Measurements from ENCODE around the gene GEMIN4. TPM values are rescaled to one million over a fixed set of nuclear protein-coding genes. Genes with fewer than 3 reads are reported as not detected.
"Not testable (repeated sequence)": the region's sequence is repeated elsewhere in the genome, so short reads cannot be mapped to it uniquely, and the experiment has no call there.

The GEMIN4 gene
- total RNA-seq, 4 donors from 2014 or later: 9.9 to 29.0 (median 15.9) TPM

DNA sequence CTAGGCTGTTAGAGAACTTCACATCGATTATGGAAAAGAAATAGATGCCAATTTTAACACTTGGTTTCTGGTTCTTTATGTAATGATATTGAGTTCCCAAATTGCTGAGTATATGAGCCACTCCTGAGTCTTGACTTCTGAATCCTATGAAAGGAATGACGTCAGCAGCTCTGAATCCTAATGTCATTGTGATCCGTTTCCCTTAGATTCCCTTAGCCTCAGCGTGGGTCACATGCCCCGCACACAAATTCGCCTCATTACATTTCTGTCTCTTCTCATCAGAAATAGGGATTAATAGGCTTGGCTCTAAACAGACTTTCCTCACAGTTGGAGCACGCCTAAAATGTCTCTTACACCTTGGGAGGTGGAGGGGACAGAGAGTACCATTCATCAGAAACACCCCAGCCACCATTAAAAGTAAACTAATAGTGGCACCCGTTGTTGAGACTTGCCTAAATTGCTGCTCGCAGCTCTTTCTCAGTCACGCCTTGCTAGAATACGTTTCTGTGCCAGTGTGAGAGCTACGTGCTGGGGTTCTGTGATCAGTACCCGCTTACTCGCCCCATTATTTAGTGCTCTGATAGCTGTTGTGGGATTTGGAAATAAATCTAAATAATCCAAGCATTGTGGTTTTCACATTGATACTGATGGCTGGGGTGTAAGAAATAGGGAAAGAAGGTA lies 37.2 kb upstream of the GEMIN4 start:
- H3K36me3 ChIP-seq: peaks cover 0 to 66% (median 20%) of the 10 kb centered on the region in 3 donors

DNA sequence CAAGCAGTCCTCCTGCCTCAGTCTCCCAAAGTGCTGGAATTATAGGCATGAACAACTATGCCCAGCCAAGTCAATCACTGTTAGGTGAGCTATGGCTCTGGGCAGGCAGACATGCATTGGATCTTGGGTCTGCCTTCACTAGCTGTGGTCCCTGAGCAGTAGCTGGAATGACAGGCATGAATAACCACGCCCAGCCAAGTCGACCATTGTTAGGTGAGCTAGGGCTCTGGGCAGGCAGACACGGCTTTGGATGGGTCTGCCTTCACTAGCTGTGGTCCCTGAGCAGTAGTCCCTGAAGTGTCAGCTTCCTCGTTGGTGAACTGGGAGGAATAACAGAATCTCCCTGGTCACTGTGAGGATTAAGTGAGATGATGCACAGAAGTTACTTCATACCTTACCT lies 36.5 kb upstream of the GEMIN4 start:
- TF ChIP-seq, protein P1, sequence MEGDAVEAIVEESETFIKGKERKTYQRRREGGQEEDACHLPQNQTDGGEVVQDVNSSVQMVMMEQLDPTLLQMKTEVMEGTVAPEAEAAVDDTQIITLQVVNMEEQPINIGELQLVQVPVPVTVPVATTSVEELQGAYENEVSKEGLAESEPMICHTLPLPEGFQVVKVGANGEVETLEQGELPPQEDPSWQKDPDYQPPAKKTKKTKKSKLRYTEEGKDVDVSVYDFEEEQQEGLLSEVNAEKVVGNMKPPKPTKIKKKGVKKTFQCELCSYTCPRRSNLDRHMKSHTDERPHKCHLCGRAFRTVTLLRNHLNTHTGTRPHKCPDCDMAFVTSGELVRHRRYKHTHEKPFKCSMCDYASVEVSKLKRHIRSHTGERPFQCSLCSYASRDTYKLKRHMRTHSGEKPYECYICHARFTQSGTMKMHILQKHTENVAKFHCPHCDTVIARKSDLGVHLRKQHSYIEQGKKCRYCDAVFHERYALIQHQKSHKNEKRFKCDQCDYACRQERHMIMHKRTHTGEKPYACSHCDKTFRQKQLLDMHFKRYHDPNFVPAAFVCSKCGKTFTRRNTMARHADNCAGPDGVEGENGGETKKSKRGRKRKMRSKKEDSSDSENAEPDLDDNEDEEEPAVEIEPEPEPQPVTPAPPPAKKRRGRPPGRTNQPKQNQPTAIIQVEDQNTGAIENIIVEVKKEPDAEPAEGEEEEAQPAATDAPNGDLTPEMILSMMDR (IDR thresholded peaks at IDR 0.05): no peak
- TF ChIP-seq POLR2A (IDR thresholded peaks at IDR 0.05) (no peak), EP300 (IDR thresholded peaks at IDR 0.05) (no peak)
- Histone ChIP-seq H3K4me1 (peaks cover 0 to 15% (median 1%) of the 10 kb centered on the region in 4 donors), H3K36me3 (peaks cover 0 to 66% (median 20%) of the 10 kb centered on the region in 3 donors), H3K9me3 (no peaks in the 10 kb centered on the region), H3K4me3 (no peak overlapping the region), H3K27me3 (no peaks in the 10 kb centered on the region), H3K27ac (no peak overlapping the region)
- WGBS, 2 donors: 90 to 91% methylated on average over 2 to 4 of the region's 4 CpGs
- no peak for DNase-seq (ENCODE audit: low spot score in 2 of 2)

More for the DNA sequence above, 37.2 kb upstream of the GEMIN4 start:
- no peaks in the 10 kb centered on the region for H3K9me3 ChIP-seq
- no peak for TF ChIP-seq EP300 (IDR thresholded peaks at IDR 0.05)
- TF ChIP-seq, protein P1 (IDR thresholded peaks at IDR 0.05): no peak
- TF ChIP-seq POLR2A (IDR thresholded peaks at IDR 0.05): no peak
- no peak overlapping the region for H3K27ac ChIP-seq
- no peaks in the 10 kb centered on the region for H3K27me3 ChIP-seq
- WGBS, 2 donors: 83 to 86% methylated on average over 14 of the region's 14 CpGs
- DNase-seq (ENCODE audit: low spot score in 2 of 2): no peak
- peaks cover 0 to 14% (median 0%) of the 10 kb centered on the region in 4 donors for H3K4me1 ChIP-seq
- no peak overlapping the region for H3K4me3 ChIP-seq

DNA sequence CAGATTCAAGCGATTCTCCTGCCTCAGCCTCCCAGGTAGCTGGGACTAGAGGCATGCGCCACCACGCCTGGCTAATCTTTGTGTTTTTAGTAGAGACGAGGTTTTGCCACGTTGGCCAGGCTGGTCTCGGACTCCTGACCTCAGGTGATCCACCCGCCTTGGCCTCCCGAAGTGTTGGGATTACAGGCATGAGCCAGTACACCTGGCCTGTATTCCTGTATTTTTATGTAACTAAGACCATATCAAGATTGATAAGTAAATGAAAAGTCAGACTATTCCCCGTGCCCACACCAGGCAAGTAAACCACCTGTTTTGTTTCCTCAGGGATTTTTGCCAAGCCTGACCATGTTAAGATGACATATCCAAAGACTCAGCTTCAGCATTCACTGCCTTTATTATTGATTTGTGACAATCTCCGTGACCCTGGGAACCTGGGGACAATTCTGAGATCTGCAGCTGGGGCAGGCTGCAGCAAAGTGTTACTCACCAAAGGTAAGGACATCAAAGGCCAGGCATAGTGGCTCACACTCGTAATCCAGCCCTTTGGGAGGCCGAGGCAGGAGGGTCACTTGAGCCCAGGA lies 35.7 kb upstream of the GEMIN4 start:
- H3K9me3 ChIP-seq: no peaks in the 10 kb centered on the region
- H3K27me3 ChIP-seq: no peaks in the 10 kb centered on the region
- no peak overlapping the region for H3K4me3 ChIP-seq
- H3K36me3 ChIP-seq: peaks cover 0 to 62% (median 20%) of the 10 kb centered on the region in 3 donors
- WGBS, 2 donors: 88 to 98% methylated on average over 10 to 12 of the region's 12 CpGs
- DNase-seq (ENCODE audit: low spot score in 2 of 2): no peak
- H3K27ac ChIP-seq: no peak overlapping the region
- peaks cover 0 to 23% (median 9%) of the 10 kb centered on the region in 4 donors for H3K4me1 ChIP-seq
- TF ChIP-seq, protein P1 (IDR thresholded peaks at IDR 0.05): no peak

DNA sequence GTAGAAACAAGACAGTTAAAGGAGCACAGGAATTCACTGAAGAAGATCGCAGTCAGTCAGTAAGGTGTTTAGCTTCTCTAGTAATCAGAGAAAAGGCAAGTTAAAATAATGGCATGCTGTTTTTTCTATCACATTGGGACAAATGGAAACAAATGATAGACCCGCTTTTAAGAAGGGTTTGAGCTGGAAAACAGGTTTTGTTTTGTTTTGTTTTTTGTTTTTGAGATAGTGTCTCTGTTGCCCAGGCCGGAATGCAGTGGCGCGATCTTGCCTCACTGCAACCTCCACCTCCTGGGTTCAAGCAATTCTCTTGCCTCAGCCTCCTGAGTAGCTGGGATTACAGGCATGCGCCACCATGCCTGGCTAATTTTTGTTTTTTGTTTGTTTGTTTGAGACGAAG lies 33.8 kb upstream of the GEMIN4 start:
- H3K27ac ChIP-seq; DNase-seq (ENCODE audit: low spot score in 2 of 2); H3K27me3 ChIP-seq; H3K4me3 ChIP-seq; H3K9me3 ChIP-seq: not testable (repeated sequence)
- peaks cover 0 to 31% (median 16%) of the 10 kb centered on the region in 4 donors for H3K4me1 ChIP-seq
- WGBS, 2 donors: 89 to 92% methylated on average over 7 of the region's 7 CpGs
- H3K36me3 ChIP-seq: peaks cover 0 to 44% (median 20%) of the 10 kb centered on the region in 3 donors

DNA sequence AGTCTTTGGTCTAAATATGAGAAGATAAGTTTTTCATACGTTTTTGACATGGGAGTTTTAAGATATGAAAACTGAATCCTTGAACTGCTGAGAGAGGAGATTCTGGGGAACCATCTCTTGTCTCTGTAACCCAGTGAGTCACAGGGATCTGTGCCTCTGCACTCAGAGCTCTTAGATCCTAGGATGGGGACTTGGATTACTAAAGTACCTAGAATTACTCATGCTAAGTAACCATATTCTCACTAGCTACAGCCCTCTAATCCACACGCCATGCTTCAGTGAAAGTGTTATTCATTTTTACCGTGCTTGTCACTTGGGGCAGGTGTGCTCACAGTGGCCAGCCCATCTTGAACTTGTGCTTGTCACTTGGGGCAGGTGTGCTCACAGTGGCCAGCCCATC lies 32.1 kb upstream of the GEMIN4 start:
- TF ChIP-seq EP300 (IDR thresholded peaks at IDR 0.05): no peak
- TF ChIP-seq POLR2A (IDR thresholded peaks at IDR 0.05): no peak
- TF ChIP-seq, protein P1 (IDR thresholded peaks at IDR 0.05): no peak
- peaks cover 0 to 34% (median 16%) of the 10 kb centered on the region in 4 donors for H3K4me1 ChIP-seq
- no peak overlapping the region for H3K27ac ChIP-seq
- peaks cover 0 to 30% (median 12%) of the 10 kb centered on the region in 3 donors for H3K36me3 ChIP-seq
- no peaks in the 10 kb centered on the region for H3K9me3 ChIP-seq
- no peak overlapping the region for H3K4me3 ChIP-seq
- 74 to 83% methylated on average over 3 of the region's 3 CpGs for WGBS, 2 donors
- H3K27me3 ChIP-seq: no peaks in the 10 kb centered on the region
- no peak for DNase-seq (ENCODE audit: low spot score in 2 of 2)
